ENCODE results near the gene TXNRD1.
A peak's percentile ranks its signal among the peaks of the same experiment; 100 is the strongest.
"Not testable (repeated sequence)": the region's sequence is repeated elsewhere in the genome, so short reads cannot be mapped to it uniquely, and the experiment has no call there.

The TXNRD1 gene

GRCh38 chr12:104263026-104263425 is 47.4 kb downstream of the TXNRD1 start:
- no peak for DNase-seq
- in situ Hi-C loops (cut with MboI; ENCODE audit: low pct_unique_long_range_greater_than_20kb, low sequenced_read_pairs) = no loop called here

DNA sequence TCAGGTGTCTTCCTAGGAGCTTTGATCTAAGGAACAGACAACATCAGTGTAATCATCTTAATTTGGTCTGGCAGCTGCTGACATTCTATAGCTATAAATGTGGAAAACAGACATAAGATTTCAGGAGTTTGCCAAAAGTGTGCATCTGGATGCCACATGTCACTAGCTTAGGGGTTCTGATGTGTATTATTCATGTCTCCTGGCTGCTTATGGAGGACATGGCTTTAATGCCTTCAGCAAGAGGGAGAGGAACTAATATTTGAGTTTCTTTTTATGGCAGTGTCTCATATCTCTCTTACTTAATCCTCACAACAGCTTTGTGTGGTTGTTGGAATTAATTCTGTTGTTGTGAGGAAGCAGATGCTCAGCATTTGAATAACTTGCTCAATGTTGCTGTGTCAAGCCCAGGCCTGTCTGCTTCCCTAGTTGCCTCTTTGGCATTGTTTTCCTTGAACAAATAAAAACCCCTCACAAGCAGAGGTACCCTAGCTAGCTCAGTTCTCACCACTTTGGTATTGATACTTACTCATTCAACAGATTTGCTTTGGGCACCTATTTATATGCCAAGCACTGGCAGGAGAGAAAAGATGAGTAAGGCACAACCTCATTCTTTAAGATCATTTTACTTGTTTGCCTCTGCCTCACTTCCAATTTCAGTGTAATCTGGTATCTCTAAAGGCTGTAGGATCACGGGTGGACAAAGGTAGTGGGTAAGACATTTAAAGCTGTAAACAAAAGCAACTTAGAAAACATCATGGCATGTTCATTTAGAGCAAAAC is 48.2 kb downstream of the TXNRD1 start:
- in situ Hi-C loops (cut with MboI; ENCODE audit: low pct_unique_long_range_greater_than_20kb, low sequenced_read_pairs) = no loop called here
- peak; percentile 44 for DNase-seq

DNA sequence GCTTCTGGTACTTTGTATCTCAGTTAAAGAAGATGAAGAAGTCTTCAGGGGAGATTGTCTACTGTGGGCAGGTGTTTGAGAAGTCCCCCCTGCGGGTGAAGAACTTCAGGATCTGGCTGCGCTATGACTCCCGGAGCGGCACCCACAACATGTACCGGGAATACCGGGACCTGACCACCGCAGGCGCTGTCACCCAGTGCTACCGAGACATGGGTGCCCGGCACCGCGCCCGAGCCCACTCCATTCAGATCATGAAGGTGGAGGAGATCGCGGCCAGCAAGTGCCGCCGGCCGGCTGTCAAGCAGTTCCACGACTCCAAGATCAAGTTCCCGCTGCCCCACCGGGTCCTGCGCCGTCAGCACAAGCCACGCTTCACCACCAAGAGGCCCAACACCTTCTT is 49.9 kb downstream of the TXNRD1 start:
- DNase-seq; in situ Hi-C loops (cut with MboI; ENCODE audit: low pct_unique_long_range_greater_than_20kb, low sequenced_read_pairs): not testable (repeated sequence)

DNA sequence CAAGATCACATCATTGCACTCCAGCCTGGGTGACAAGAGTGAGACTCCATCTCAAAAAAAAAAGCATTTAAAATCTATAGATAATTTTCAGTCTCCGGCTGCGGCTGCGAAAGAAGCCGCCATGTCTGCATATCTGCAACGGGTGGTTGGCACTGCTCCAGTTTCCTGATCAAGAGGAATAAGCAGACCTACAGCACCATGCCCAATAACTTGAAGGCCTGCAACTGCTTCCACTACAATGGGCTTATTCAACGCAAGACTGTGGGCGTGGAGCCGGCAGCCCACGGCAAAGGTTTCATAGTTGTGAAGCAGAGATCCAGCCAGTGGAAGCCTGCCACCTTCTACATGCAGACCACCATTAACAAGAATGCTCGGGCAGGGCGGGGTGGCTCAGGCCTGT is 57.4 kb downstream of the TXNRD1 start:
- no peak for DNase-seq
- in situ Hi-C loops (cut with MboI; ENCODE audit: low pct_unique_long_range_greater_than_20kb, low sequenced_read_pairs) = no loop called here

GRCh38 chr12:104273503-104273902 is 57.9 kb downstream of the TXNRD1 start:
- DNase-seq = peak; percentile 41
- in situ Hi-C loops (cut with MboI; ENCODE audit: low pct_unique_long_range_greater_than_20kb, low sequenced_read_pairs) = no loop called here

DNA sequence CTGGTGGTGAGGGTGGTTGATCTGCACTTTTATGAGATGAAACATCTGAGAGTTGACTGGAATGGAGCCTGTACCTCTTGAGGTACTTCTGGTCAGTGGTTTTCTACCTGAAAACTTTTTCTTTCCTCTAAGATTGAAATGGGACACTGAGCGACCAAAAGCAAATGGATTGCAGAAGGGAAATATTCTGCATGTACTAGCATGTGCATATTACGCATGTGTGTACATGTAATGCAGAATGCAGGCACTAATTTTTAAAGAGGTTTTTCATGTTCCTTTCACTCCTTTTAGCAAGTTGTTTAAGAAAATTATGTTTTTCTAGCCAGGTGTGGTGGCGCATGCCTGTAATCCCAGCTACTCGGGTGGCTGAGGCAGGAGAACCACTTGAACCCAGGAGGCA is 59.2 kb downstream of the TXNRD1 start:
- in situ Hi-C loops (cut with MboI; ENCODE audit: low pct_unique_long_range_greater_than_20kb, low sequenced_read_pairs) = no loop called here
- DNase-seq = no peak

GRCh38 chr12:104275689-104276088 is 60.1 kb downstream of the TXNRD1 start:
- in situ Hi-C loops (cut with MboI; ENCODE audit: low pct_unique_long_range_greater_than_20kb, low sequenced_read_pairs) = no loop called here
- no peak for DNase-seq

GRCh38 chr12:104276273-104277131 is 60.9 kb downstream of the TXNRD1 start:
- in situ Hi-C loops (cut with MboI; ENCODE audit: low pct_unique_long_range_greater_than_20kb, low sequenced_read_pairs) = no loop called here
- no peak for DNase-seq

- in situ Hi-C loops (cut with MboI; ENCODE audit: low pct_unique_long_range_greater_than_20kb, low sequenced_read_pairs) = no loop called here
- DNase-seq = no peak
These were observed 63.6 kb downstream of the TXNRD1 start for GRCh38 chr12:104279164-104279563.

GRCh38 chr12:104280111-104280510 is 64.5 kb downstream of the TXNRD1 start:
- no peak for DNase-seq
- in situ Hi-C loops (cut with MboI; ENCODE audit: low pct_unique_long_range_greater_than_20kb, low sequenced_read_pairs) = no loop called here

DNA sequence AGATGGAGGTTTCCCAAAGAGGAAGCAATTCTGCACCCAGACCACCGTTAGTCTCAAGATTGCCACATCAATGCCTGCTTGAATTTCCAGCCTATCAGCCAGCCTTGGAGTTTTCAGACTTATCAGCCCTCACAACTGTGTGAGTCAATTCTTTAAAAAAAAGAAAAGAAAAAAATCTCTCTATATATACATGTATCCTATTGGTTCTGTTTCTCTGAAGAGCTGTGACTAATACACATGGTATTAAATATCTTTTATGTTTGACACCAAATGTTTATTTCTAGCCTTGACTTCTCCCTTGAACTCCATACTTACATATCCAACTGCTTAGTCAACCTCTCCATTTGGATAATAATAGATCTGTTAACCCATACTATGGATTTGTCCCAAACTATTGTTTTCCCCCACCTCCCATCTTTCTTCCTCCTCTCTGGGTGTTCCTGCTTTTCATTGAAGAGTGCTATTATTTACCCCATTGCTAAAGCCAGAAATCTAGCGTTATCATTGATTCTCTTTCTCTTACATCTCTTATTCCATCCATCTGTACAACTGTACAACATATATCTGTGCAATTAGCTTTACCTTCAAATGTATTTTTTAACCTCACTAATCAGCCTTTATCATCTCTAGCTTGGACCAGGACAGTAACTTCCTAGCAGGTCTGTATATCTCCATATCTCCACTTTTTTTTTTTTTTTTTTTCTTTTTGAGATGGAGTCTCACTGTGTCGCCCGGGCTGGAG is 65.3 kb downstream of the TXNRD1 start:
- in situ Hi-C loops (cut with MboI; ENCODE audit: low pct_unique_long_range_greater_than_20kb, low sequenced_read_pairs) = no loop called here
- DNase-seq = peak; percentile 45

DNA sequence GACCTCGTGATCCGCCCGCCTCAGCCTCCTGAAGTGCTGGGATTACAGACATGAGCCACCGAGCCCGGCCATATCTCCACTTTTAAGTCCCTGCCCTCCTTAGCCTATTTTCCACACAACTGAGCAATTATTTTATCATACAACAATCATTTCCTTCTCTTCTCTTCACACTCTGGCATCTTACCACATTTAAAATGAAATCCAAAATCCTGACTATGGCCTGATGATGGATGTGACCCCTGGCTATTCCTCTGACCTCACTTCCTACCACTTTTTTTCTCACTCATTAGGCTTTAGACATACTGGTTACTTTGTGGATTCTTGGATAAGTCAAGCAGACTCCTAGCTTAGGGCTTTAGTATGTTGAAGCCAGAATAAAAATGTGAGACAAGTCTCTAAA is 66.1 kb downstream of the TXNRD1 start:
- in situ Hi-C loops (cut with MboI; ENCODE audit: low pct_unique_long_range_greater_than_20kb, low sequenced_read_pairs) = no loop called here
- DNase-seq = no peak

GRCh38 chr12:104282109-104282508 is 66.5 kb downstream of the TXNRD1 start:
- DNase-seq = no peak
- in situ Hi-C loops (cut with MboI; ENCODE audit: low pct_unique_long_range_greater_than_20kb, low sequenced_read_pairs) = no loop called here

GRCh38 chr12:104285740-104286515 is 70.3 kb downstream of the TXNRD1 start:
- in situ Hi-C loops (cut with MboI; ENCODE audit: low pct_unique_long_range_greater_than_20kb, low sequenced_read_pairs) = no loop called here

DNA sequence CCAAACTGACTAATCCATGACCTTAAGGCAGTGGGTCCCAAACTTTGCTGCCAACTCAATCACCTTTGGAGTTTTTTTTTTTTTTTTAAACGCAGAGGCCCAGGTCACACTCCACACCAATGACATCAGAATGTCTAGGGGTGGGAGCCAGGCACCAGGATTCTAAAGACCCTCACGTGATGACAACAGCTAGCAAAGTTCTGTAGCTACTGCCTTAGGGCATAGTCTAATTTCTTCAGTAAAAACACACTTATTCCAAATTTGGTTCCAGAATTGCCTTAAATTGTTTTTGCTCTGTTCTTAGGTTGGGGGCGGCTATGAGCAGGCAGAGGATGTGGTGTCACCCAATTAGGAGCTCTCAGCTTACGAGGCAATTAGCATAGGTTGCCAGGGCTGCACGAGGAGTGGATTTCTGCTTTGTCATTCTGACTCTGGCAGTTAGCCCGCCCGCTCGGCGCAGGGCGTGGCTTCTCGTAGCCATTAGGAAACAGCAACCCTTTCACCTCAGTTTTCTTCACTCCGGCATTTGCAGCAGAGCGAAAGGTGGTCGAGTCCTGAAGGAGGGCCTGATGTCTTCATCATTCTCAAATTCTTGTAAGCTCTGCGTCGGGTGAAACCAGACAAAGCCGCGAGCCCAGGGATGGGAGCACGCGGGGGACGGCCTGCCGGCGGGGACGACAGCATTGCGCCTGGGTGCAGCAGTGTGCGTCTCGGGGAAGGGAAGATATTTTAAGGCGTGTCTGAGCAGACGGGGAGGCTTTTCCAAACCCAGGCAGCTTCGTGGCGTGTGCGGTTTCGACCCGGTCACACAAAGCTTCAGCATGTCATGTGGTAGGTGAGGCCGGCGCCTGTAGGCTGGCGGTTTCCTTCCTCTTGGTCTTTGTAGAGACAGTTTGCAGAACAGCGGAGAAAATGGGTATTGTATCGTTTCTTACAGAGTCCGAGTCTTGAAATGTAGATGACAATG is 71.2 kb downstream of the TXNRD1 start:
- DNase-seq = peak; percentile 99
- in situ Hi-C loops (cut with MboI; ENCODE audit: low pct_unique_long_range_greater_than_20kb, low sequenced_read_pairs) = no loop called here

More at GRCh38 chr12:104285740-104286515, 70.3 kb downstream of the TXNRD1 start:
- DNase-seq = no peak

DNA sequence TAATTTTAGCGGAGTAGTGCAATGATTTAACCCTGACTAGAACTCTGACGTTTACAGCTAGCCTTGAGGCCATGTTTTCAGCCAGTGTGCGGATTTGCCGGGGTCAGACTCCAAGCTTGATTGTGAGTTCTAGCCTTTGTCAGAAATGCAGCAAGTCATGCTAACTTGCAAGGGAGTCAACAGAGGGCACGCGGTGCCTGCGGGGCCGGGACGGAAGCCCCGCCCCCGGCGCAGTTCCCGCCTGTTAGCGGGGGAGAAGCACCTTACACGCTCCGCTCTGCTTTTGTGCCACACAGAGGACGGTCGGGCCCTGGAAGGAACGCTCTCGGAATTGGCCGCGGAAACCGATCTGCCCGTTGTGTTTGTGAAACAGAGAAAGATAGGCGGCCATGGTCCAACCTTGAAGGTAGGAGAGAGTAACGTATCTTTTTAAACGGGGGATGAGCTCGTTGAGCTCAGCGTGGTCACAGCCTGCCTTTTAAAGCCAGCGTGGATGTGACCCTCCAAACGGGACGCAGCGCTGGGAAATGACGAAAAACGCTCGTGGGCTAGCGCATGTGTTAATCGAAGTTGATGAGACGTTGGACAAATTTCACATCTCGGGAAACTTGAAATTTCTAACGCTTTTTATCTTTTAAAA is 73.2 kb downstream of the TXNRD1 start:
- DNase-seq = peak; percentile 96
- in situ Hi-C loops (cut with MboI; ENCODE audit: low pct_unique_long_range_greater_than_20kb, low sequenced_read_pairs) = no loop called here

DNA sequence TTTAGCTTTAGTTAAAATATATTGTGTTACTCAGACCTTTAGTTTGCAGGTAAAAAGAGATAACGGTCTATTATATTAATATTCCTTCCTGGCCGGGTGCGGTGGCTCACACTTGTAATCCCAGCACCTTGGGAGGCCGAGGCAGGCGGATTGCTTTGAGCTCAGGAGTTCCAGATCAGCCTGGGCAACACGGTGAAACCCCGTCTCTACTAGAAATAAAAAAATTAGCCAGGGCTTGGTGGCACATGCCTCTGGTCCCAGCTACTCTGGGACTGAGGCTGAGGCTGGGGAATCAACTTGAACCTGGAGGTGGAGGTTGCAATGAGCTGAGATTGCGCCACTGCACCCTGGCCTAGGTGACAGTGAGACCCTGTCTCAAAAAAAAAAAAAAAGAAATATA is 74.7 kb downstream of the TXNRD1 start:
- in situ Hi-C loops (cut with MboI; ENCODE audit: low pct_unique_long_range_greater_than_20kb, low sequenced_read_pairs) = no loop called here
- no peak for DNase-seq

Data from KBM-7 (cell line).